ENCODE data around the gene CNTNAP2. TPM values are rescaled to one million over a fixed set of nuclear protein-coding genes. Genes with fewer than 3 reads are reported as not detected.

The CNTNAP2 gene
- total and polyA plus RNA-seq, 4 donors, result 0.14 to 2.3 (median 1.1) TPM

DNA sequence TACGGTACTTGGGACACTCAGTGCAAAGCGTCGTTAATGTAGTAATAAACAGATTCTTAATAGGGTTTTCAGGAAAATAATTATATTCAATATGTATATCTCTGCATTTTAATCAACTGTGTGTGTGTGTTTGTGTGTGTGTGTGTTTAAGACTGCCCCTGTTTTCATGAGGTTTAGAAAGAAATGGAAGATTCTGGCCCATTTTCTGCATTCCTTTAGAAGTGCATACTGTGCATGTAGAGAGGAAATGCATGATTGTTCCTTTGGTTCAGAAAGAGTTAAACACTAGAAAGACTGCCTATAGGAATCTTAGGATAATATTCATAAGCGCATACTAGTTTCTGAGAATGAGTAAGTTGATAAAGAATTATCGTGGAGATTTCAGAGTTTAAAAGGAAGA, 975 bp downstream of the CNTNAP2 start:
- TF ChIP-seq HNF4A (conservative IDR thresholded peaks at IDR 0.05) (no peak), YY1 (IDR thresholded peaks at IDR 0.05) (no peak), SP1 (IDR thresholded peaks at IDR 0.05) (no peak), FOXA2 (IDR thresholded peaks at IDR 0.05) (no peak), HNF4G (IDR thresholded peaks at IDR 0.05) (no peak), GABPA (IDR thresholded peaks at IDR 0.05 in 1 of 2, conservative IDR thresholded peaks at IDR 0.05 in 1 of 2) (no peak)
- Histone ChIP-seq H3K27me3 (ENCODE audit: control insufficient read depth in 4 of 4, insufficient read depth in 4 of 4, low read length in 3 of 4) (peaks cover 0 to 11% (median 3%) of the 10 kb centered on the region in 4 donors), H3K4me3 (ENCODE audit: low read depth in 1 of 3, low read length in 3 of 3) (no peak overlapping the region), H3K9me3 (ENCODE audit: control insufficient read depth in 4 of 4, low read length in 3 of 4) (no peaks in the 10 kb centered on the region), H3K27ac (ENCODE audit: low read depth in 1 of 2, low read length in 2 of 2) (no peak overlapping the region), H3K9ac (ENCODE audit: low read depth in 1 of 2, low read length in 2 of 2) (no peak overlapping the region), H3K4me1 (ENCODE audit: control insufficient read depth in 4 of 4, insufficient read depth in 4 of 4, low read length in 3 of 4) (peaks cover 4 to 11% (median 8%) of the 10 kb centered on the region in 4 donors), H3K36me3 (ENCODE audit: control insufficient read depth in 4 of 4, insufficient read depth in 3 of 4, low read depth in 1 of 4, low read length in 3 of 4) (no peaks in the 10 kb centered on the region)
- no peak for DNase-seq (ENCODE audit: low spot score)
- WGBS, result 48% methylated on average over 5 of the region's 5 CpGs

DNA sequence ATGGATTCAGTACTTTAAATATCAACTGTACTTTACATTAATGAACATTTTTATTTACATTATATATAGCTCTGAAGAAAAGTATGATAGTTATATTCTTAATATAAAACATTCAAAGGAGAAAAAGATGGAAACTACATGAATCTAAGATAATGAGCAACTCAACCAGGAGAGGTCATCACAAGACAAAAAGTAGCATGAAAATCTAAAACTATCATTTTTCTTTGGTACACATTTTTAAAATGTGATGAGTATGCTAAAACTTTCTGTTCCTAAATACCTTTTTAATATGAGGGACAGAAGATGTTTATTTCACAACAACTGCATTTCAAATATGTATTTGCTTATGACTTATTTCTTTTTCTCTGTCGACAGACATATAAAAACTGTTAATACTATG, 2.4 kb downstream of the CNTNAP2 start:
- TF ChIP-seq, protein P1, sequence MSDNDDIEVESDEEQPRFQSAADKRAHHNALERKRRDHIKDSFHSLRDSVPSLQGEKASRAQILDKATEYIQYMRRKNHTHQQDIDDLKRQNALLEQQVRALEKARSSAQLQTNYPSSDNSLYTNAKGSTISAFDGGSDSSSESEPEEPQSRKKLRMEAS (IDR thresholded peaks at IDR 0.05), result no peak
- TF ChIP-seq GABPA (IDR thresholded peaks at IDR 0.05 in 1 of 2, conservative IDR thresholded peaks at IDR 0.05 in 1 of 2), result no peak
- TF ChIP-seq HNF4G (IDR thresholded peaks at IDR 0.05), result no peak
- no peak for TF ChIP-seq YY1 (IDR thresholded peaks at IDR 0.05)
- TF ChIP-seq RXRA (IDR thresholded peaks at IDR 0.05), result no peak
- TF ChIP-seq FOXA2 (IDR thresholded peaks at IDR 0.05), result no peak
- TF ChIP-seq SP1 (IDR thresholded peaks at IDR 0.05), result no peak
- TF ChIP-seq HNF4A (conservative IDR thresholded peaks at IDR 0.05), result no peak
- no peak for TF ChIP-seq NR2F2 (IDR thresholded peaks at IDR 0.05)
- TF ChIP-seq CTCF (IDR thresholded peaks at IDR 0.05; ENCODE audit: low read depth, low read length, missing input control), result no peak
- no peak for TF ChIP-seq JUND (IDR thresholded peaks at IDR 0.05)
- no peak for TF ChIP-seq RAD21 (IDR thresholded peaks at IDR 0.05)
- TF ChIP-seq, protein P2, sequence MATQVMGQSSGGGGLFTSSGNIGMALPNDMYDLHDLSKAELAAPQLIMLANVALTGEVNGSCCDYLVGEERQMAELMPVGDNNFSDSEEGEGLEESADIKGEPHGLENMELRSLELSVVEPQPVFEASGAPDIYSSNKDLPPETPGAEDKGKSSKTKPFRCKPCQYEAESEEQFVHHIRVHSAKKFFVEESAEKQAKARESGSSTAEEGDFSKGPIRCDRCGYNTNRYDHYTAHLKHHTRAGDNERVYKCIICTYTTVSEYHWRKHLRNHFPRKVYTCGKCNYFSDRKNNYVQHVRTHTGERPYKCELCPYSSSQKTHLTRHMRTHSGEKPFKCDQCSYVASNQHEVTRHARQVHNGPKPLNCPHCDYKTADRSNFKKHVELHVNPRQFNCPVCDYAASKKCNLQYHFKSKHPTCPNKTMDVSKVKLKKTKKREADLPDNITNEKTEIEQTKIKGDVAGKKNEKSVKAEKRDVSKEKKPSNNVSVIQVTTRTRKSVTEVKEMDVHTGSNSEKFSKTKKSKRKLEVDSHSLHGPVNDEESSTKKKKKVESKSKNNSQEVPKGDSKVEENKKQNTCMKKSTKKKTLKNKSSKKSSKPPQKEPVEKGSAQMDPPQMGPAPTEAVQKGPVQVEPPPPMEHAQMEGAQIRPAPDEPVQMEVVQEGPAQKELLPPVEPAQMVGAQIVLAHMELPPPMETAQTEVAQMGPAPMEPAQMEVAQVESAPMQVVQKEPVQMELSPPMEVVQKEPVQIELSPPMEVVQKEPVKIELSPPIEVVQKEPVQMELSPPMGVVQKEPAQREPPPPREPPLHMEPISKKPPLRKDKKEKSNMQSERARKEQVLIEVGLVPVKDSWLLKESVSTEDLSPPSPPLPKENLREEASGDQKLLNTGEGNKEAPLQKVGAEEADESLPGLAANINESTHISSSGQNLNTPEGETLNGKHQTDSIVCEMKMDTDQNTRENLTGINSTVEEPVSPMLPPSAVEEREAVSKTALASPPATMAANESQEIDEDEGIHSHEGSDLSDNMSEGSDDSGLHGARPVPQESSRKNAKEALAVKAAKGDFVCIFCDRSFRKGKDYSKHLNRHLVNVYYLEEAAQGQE (IDR thresholded peaks at IDR 0.05), result no peak
- TF ChIP-seq, protein P3, sequence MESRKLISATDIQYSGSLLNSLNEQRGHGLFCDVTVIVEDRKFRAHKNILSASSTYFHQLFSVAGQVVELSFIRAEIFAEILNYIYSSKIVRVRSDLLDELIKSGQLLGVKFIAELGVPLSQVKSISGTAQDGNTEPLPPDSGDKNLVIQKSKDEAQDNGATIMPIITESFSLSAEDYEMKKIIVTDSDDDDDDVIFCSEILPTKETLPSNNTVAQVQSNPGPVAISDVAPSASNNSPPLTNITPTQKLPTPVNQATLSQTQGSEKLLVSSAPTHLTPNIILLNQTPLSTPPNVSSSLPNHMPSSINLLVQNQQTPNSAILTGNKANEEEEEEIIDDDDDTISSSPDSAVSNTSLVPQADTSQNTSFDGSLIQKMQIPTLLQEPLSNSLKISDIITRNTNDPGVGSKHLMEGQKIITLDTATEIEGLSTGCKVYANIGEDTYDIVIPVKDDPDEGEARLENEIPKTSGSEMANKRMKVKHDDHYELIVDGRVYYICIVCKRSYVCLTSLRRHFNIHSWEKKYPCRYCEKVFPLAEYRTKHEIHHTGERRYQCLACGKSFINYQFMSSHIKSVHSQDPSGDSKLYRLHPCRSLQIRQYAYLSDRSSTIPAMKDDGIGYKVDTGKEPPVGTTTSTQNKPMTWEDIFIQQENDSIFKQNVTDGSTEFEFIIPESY (IDR thresholded peaks at IDR 0.05), result no peak
- DNase-seq (ENCODE audit: low spot score), result no peak
- Histone ChIP-seq H3K4me3 (ENCODE audit: low read depth in 1 of 3, low read length in 3 of 3) (no peak overlapping the region), H3K4me1 (ENCODE audit: control insufficient read depth in 4 of 4, insufficient read depth in 4 of 4, low read length in 3 of 4) (peaks cover 4 to 11% (median 8%) of the 10 kb centered on the region in 4 donors), H3K27me3 (ENCODE audit: control insufficient read depth in 4 of 4, insufficient read depth in 4 of 4, low read length in 3 of 4) (peaks cover 0 to 8% (median 3%) of the 10 kb centered on the region in 4 donors), H3K9me3 (ENCODE audit: control insufficient read depth in 4 of 4, low read length in 3 of 4) (no peaks in the 10 kb centered on the region), H3K36me3 (ENCODE audit: control insufficient read depth in 4 of 4, insufficient read depth in 3 of 4, low read depth in 1 of 4, low read length in 3 of 4) (no peaks in the 10 kb centered on the region), H3K9ac (ENCODE audit: low read depth in 1 of 2, low read length in 2 of 2) (no peak overlapping the region), H3K27ac (ENCODE audit: low read depth in 1 of 2, low read length in 2 of 2) (no peak overlapping the region)
- WGBS, result 78% methylated on average over 1 of the region's 1 CpG
